ENCODE results near the gene ADAMTSL2. TPM values are rescaled to one million over a fixed set of nuclear protein-coding genes. Genes with fewer than 3 reads are reported as not detected.

Gene ADAMTSL2
- total RNA-seq, 4 donors from 2014 or later, result 11.1 to 38.9 (median 26.9) TPM

- WGBS, 2 donors, result 76 to 84% methylated on average over 5 to 8 of the region's 8 CpGs
- Histone ChIP-seq H3K9me3 (peaks cover 0 to under 1% (median 0%) of the 10 kb centered on the region in 4 donors), H3K27me3 (no peaks in the 10 kb centered on the region), H3K4me3 (no peak overlapping the region), H3K4me1 (peaks cover 0 to 47% (median 13%) of the 10 kb centered on the region in 4 donors), H3K27ac (peak overlapping the region in 1 of 4 donors; percentile 78), H3K36me3 (no peaks in the 10 kb centered on the region)
- no peak for DNase-seq (ENCODE audit: low spot score in 2 of 2)
- TF ChIP-seq EP300 (IDR thresholded peaks at IDR 0.05) (no peak), CTCF (IDR thresholded peaks at IDR 0.05) (no peak), POLR2A (IDR thresholded peaks at IDR 0.05) (no peak)
Observed at GRCh38 chr9:133508046-133508445, 26.5 kb upstream of the ADAMTSL2 start.

GRCh38 chr9:133509179-133510083 is 25.1 kb upstream of the ADAMTSL2 start:
- H3K4me1 ChIP-seq, result peaks cover 0 to 59% (median 18%) of the 10 kb centered on the region in 4 donors
- H3K36me3 ChIP-seq, result no peaks in the 10 kb centered on the region
- WGBS, 2 donors, result 7 to 11% methylated on average over 23 to 24 of the region's 26 CpGs
- no peaks in the 10 kb centered on the region for H3K27me3 ChIP-seq
- H3K27ac ChIP-seq, result peak overlapping the region in 2 of 4 donors; percentile 1 to 60
- H3K4me3 ChIP-seq, result no peak overlapping the region
- TF ChIP-seq EP300 (IDR thresholded peaks at IDR 0.05) (peak in 1 of 2 donors; percentile 29), POLR2A (IDR thresholded peaks at IDR 0.05) (no peak), CTCF (IDR thresholded peaks at IDR 0.05) (no peak)
- H3K9me3 ChIP-seq, result no peaks in the 10 kb centered on the region
- DNase-seq (ENCODE audit: low spot score in 2 of 2), result no peak

GRCh38 chr9:133510926-133511505 is 23.5 kb upstream of the ADAMTSL2 start:
- DNase-seq (ENCODE audit: low spot score in 2 of 2), result no peak
- 68 to 80% methylated on average over 8 to 22 of the region's 27 CpGs for WGBS, 2 donors
- H3K27me3 ChIP-seq, result no peaks in the 10 kb centered on the region

GRCh38 chr9:133511607-133512006 is 22.9 kb upstream of the ADAMTSL2 start:
- H3K4me1 ChIP-seq, result peaks cover 0 to 57% (median 20%) of the 10 kb centered on the region in 4 donors
- no peaks in the 10 kb centered on the region for H3K9me3 ChIP-seq
- no peak for DNase-seq (ENCODE audit: low spot score in 2 of 2)
- H3K27me3 ChIP-seq, result no peaks in the 10 kb centered on the region
- no peak overlapping the region for H3K4me3 ChIP-seq
- H3K36me3 ChIP-seq, result no peaks in the 10 kb centered on the region
- TF ChIP-seq EP300 (IDR thresholded peaks at IDR 0.05), result no peak
- no peak for TF ChIP-seq POLR2A (IDR thresholded peaks at IDR 0.05)
- TF ChIP-seq CTCF (IDR thresholded peaks at IDR 0.05), result no peak
- no peak overlapping the region for H3K27ac ChIP-seq
- WGBS, 2 donors, result 92 to 93% methylated on average over 10 of the region's 10 CpGs

More at GRCh38 chr9:133510926-133511505, 23.5 kb upstream of the ADAMTSL2 start:
- Histone ChIP-seq H3K4me1 (peaks cover 0 to 57% (median 20%) of the 10 kb centered on the region in 4 donors), H3K4me3 (no peak overlapping the region), H3K27ac (no peak overlapping the region), H3K9me3 (no peaks in the 10 kb centered on the region), H3K36me3 (no peaks in the 10 kb centered on the region)
- TF ChIP-seq CTCF (IDR thresholded peaks at IDR 0.05) (no peak), POLR2A (IDR thresholded peaks at IDR 0.05) (no peak), EP300 (IDR thresholded peaks at IDR 0.05) (no peak)

All from tibial nerve (tissue), 4 donors.